Fibroblast of lung (primary cell): Measurements from ENCODE around the gene PPL. TPM values are rescaled to one million over a fixed set of nuclear protein-coding genes. Genes with fewer than 3 reads are reported as not detected.

Experiments
- DNase-seq, 2 donors: peaks; one replicate each; pipeline versions ENCODE4 v3.0.0 to v3.0.0-alpha.2; 2010; ENCODE audit warnings: low read depth in 2 of 2
- H2AFZ ChIP-seq: 2 replicates; pipeline ENCODE4 v1.5.1; 2012; ENCODE audit warnings: low read length, control low read depth, inconsistent platforms
- H3K27ac ChIP-seq: 2 replicates; pipeline ENCODE4 v1.5.1; 2011; ENCODE audit warnings: low read length, control low read depth; ENCODE audit not compliant: insufficient read depth
- H3K27me3 ChIP-seq: 2 replicates; pipeline ENCODE4 v1.5.1; 2011; ENCODE audit warnings: mild to moderate bottlenecking, low read length; ENCODE audit not compliant: control insufficient read depth, insufficient read depth
- H3K36me3 ChIP-seq: 2 replicates; pipeline ENCODE4 v1.5.1; 2011; ENCODE audit warnings: low read length; ENCODE audit not compliant: control insufficient read depth, insufficient read depth
- H3K4me1 ChIP-seq: 2 replicates; pipeline ENCODE4 v1.5.1; 2011; ENCODE audit warnings: low read length; ENCODE audit not compliant: control insufficient read depth, insufficient read depth; ENCODE audit errors: extremely low read depth
- H3K4me2 ChIP-seq: 2 replicates; pipeline ENCODE4 v1.5.1; 2011; ENCODE audit warnings: low read length, control low read depth; ENCODE audit not compliant: insufficient read depth; ENCODE audit errors: extremely low read depth
- H3K4me3 ChIP-seq, 4 experiments: fragments of 200-600 bp in 1 of 4; sonication (generic) in 1 of 4; replicated peaks in 1 of 4; 2 replicates each; pipeline ENCODE4 v1.5.1; 2011 to 2016; ENCODE audit warnings: low read length in 4 of 4, low read depth in 3 of 4, mild to moderate bottlenecking in 3 of 4, control low read depth in 2 of 4, inconsistent platforms in 1 of 4, mixed read lengths in 1 of 4; ENCODE audit not compliant: insufficient read depth in 1 of 4; ENCODE audit errors: control extremely low read depth in 1 of 4
- H3K79me2 ChIP-seq: 2 replicates; pipeline ENCODE4 v1.5.1; 2012; ENCODE audit warnings: mild to moderate bottlenecking, low read length, inconsistent platforms; ENCODE audit not compliant: control insufficient read depth, insufficient read depth
- H3K9ac ChIP-seq: 2 replicates; pipeline ENCODE4 v1.5.1; 2011; ENCODE audit warnings: mild to moderate bottlenecking, low read length, control low read depth; ENCODE audit not compliant: insufficient read depth
- H3K9me3 ChIP-seq: 2 replicates; pipeline ENCODE4 v1.5.1; 2012; ENCODE audit warnings: low read depth, low read length; ENCODE audit not compliant: control insufficient read depth, insufficient read depth
- H4K20me1 ChIP-seq: 2 replicates; pipeline ENCODE4 v1.5.1; 2011; ENCODE audit warnings: low read length; ENCODE audit not compliant: control insufficient read depth, insufficient read depth; ENCODE audit errors: extremely low read depth
- EZH2 ChIP-seq: IDR thresholded peaks from 2 replicates; pipeline ENCODE4 v1.5.1; 2012; ENCODE audit warnings: low read length, control low read depth, mild to moderate bottlenecking; ENCODE audit errors: missing control alignments
- polyA plus RNA-seq, 2 donors: library from polyadenylated mRNA; depleted of rRNA in 1 of 2; stranded (reverse) in 1 of 2; unstranded in 1 of 2; fragments of >200 nt; gene quantifications; 2 replicates each; pipeline ENCODE4 v1.2.1, GENCODE V29; 2011 to 2012; ENCODE audit warnings: missing spikeins in 1 of 2
- total RNA-seq: library from RNA; depleted of rRNA; stranded (reverse); fragments of >200 nt; gene quantifications from 2 replicates; pipeline ENCODE4 v1.2.1, GENCODE V29; 2014
- TF ChIP-seq, protein P1 (sequence below), 2 donors: IDR thresholded peaks in 1 of 2; conservative IDR thresholded peaks in 1 of 2; 1 replicate in 1 of 2; 2 replicates in 1 of 2; pipeline ENCODE4 v1.5.1; 2011 to 2012; ENCODE audit warnings: low read length in 2 of 2, control low read depth in 1 of 2, inconsistent platforms in 1 of 2, low read depth in 1 of 2, mild to moderate bottlenecking in 1 of 2

PPL gene
- total and polyA plus RNA-seq, 2 donors (not counting 1 experiment from before 2014, with no cell fraction given), result 5.0 to 50.5 TPM

DNA sequence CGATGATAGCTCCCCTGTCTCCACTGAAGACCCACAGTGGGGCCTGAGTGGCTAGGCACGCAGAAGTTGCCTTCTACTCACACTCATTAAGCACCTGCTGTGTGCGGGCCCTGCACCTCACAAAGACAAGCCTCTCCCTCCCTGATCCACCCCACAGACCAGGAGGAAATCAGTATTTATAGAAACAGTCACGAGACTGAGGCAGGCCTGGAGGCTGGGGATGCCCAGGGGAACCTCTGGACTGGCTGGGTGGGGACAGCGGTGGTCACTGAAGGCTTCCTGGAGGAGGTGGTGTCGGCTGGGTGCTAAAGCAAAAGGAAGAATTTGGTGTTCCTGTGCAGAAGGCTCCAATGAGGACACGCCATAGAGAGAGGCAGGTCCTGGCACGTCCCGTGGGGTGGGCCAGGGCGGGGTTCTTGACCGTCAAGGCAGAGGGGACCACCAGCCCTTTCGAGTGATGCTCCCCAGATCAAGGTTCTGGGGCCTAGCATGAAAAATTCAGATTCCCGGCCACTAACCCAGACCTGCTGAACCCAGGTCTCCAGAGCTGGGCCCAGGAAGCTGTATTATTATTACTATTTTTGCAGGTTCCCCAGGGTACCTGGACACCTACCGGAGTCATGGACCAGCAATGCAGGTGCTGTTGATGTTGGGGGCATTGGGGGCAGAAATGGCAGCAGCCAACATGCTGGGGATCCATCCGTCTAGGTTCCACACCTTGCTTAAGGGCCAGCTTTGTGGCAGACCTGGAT, 23.0 kb downstream of the PPL start:
- no peak for TF ChIP-seq EZH2
- TF ChIP-seq, protein P1, sequence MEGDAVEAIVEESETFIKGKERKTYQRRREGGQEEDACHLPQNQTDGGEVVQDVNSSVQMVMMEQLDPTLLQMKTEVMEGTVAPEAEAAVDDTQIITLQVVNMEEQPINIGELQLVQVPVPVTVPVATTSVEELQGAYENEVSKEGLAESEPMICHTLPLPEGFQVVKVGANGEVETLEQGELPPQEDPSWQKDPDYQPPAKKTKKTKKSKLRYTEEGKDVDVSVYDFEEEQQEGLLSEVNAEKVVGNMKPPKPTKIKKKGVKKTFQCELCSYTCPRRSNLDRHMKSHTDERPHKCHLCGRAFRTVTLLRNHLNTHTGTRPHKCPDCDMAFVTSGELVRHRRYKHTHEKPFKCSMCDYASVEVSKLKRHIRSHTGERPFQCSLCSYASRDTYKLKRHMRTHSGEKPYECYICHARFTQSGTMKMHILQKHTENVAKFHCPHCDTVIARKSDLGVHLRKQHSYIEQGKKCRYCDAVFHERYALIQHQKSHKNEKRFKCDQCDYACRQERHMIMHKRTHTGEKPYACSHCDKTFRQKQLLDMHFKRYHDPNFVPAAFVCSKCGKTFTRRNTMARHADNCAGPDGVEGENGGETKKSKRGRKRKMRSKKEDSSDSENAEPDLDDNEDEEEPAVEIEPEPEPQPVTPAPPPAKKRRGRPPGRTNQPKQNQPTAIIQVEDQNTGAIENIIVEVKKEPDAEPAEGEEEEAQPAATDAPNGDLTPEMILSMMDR (conservative IDR thresholded peaks at IDR 0.05 in 1 of 2, IDR thresholded peaks at IDR 0.05 in 1 of 2; ENCODE audit: low read depth in 1 of 2, low read length in 2 of 2), result no peak
- Histone ChIP-seq H3K79me2 (no peaks in the 10 kb centered on the region), H3K4me3 (no peak overlapping the region), H3K9me3 (no peaks in the 10 kb centered on the region), H3K36me3 (no peaks in the 10 kb centered on the region), H3K27ac (no peak overlapping the region), H3K4me2 (no peak overlapping the region), H4K20me1 (no peaks in the 10 kb centered on the region), H2AFZ (no peak overlapping the region), H3K27me3 (no peaks in the 10 kb centered on the region), H3K9ac (no peak overlapping the region), H3K4me1 (peaks cover 16% of the 10 kb centered on the region)
- DNase-seq, result no peak

DNA sequence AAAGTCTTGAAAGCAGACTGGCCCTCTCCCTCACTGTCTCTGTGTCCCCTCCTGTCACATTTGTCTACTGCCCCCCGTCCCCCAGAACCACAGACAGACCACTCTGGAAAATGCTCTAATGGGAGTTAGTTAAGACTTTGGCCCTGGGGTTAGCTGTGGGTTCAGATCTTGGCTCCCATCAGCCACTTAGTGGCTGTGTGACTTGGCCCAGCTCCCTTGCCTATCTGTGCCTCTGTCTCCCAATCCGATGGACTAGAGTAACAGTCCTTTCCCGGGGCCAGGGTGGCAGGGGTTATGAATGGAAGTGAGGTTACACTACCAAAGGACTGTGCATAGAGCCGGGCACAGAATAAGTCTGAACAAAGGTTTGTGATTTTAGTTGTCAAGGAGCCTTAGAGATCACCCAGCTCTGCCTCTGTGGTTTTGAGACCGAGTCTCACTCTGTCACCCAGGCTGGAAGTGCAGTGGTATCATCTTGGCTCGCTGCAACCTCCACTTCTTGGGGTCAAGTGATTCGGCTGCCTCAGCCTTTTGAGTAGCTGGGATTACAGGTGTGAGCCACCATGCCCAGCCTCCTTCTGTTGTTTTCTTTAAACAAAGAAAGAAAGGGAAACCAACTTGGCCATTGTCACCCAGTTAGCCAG, 23.7 kb downstream of the PPL start:
- H3K79me2 ChIP-seq, result no peaks in the 10 kb centered on the region
- no peak for DNase-seq
- TF ChIP-seq, protein P1 (conservative IDR thresholded peaks at IDR 0.05 in 1 of 2, IDR thresholded peaks at IDR 0.05 in 1 of 2; ENCODE audit: low read depth in 1 of 2, low read length in 2 of 2), result no peak
- no peak for TF ChIP-seq EZH2
- H3K4me2 ChIP-seq, result no peak overlapping the region
- no peak overlapping the region for H3K27ac ChIP-seq
- no peaks in the 10 kb centered on the region for H3K27me3 ChIP-seq
- H3K9ac ChIP-seq, result no peak overlapping the region
- H2AFZ ChIP-seq, result no peak overlapping the region
- no peak overlapping the region for H3K4me3 ChIP-seq
- H3K9me3 ChIP-seq, result no peaks in the 10 kb centered on the region
- no peaks in the 10 kb centered on the region for H4K20me1 ChIP-seq
- peaks cover 16% of the 10 kb centered on the region for H3K4me1 ChIP-seq
- no peaks in the 10 kb centered on the region for H3K36me3 ChIP-seq

DNA sequence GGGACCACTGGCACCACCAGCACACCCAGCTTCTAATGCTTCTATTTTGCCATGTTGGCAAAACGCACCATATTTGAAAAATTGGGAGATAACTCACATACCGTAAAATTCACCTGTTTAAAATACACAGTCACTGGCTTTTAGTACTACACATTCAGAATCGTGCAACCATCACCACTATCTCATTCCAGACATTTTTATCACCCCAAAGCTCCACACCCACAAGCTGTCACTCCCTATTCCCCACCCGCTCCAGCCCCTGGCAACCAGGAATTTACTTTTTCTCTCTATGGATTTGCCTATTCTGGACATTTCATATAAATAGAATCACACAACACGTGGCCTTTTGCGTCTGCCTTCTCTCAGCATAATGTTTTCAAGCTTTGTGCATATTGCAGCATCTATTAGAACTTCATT, 25.0 kb downstream of the PPL start:
- no peaks in the 10 kb centered on the region for H3K36me3 ChIP-seq
- no peaks in the 10 kb centered on the region for H3K9me3 ChIP-seq
- no peaks in the 10 kb centered on the region for H3K79me2 ChIP-seq
- no peak for TF ChIP-seq EZH2
- H3K4me2 ChIP-seq, result no peak overlapping the region
- H3K9ac ChIP-seq, result no peak overlapping the region
- H3K27ac ChIP-seq, result no peak overlapping the region
- peak; percentile 59 to 68 for DNase-seq
- peaks cover 14% of the 10 kb centered on the region for H3K4me1 ChIP-seq
- H2AFZ ChIP-seq, result no peak overlapping the region
- H3K27me3 ChIP-seq, result no peaks in the 10 kb centered on the region
- H3K4me3 ChIP-seq, result no peak overlapping the region
- no peaks in the 10 kb centered on the region for H4K20me1 ChIP-seq
